ENCODE measurements around the gene VWA3B. TPM values are rescaled to one million over a fixed set of nuclear protein-coding genes. Genes with fewer than 3 reads are reported as not detected.

Gene VWA3B
- total and polyA plus RNA-seq, 2 of the 4 experiments (the other 2 are of a cell fraction) = not detected

- no peaks in the 10 kb centered on the region for H4K20me1 ChIP-seq (ENCODE audit: insufficient read depth, low read length)
- no peak overlapping the region for H4K91ac ChIP-seq (ENCODE audit: insufficient read depth, low read depth, low read length)
- H4K5ac ChIP-seq (ENCODE audit: low read depth, low read length) = no peak overlapping the region
- no peak overlapping the region for H2BK5ac ChIP-seq (ENCODE audit: low read depth, low read length, poor library complexity, severe bottlenecking)
- no peak for TF ChIP-seq POLR2A (IDR thresholded peaks at IDR 0.05; ENCODE audit: low read depth, low read length)
- TF ChIP-seq CEBPB (IDR thresholded peaks at IDR 0.05; ENCODE audit: low read depth, low read length) = no peak
- no peak for TF ChIP-seq RAD21 (IDR thresholded peaks at IDR 0.05; ENCODE audit: low read length)
- no peak for TF ChIP-seq CTCF (conservative IDR thresholded peaks at IDR 0.05; ENCODE audit: low read depth, low read length)
- TF ChIP-seq, protein P1, sequence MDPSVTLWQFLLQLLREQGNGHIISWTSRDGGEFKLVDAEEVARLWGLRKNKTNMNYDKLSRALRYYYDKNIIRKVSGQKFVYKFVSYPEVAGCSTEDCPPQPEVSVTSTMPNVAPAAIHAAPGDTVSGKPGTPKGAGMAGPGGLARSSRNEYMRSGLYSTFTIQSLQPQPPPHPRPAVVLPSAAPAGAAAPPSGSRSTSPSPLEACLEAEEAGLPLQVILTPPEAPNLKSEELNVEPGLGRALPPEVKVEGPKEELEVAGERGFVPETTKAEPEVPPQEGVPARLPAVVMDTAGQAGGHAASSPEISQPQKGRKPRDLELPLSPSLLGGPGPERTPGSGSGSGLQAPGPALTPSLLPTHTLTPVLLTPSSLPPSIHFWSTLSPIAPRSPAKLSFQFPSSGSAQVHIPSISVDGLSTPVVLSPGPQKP (IDR thresholded peaks at IDR 0.05; ENCODE audit: borderline replicate concordance, low read depth, low read length) = no peak
- no peak for TF ChIP-seq RFX5 (IDR thresholded peaks at IDR 0.05; ENCODE audit: low read depth, low read length)
- no peak for TF ChIP-seq RCOR1 (IDR thresholded peaks at IDR 0.05; ENCODE audit: insufficient replicate concordance, low read length)
- TF ChIP-seq NFE2L2 (IDR thresholded peaks at IDR 0.05; ENCODE audit: low read depth, low read length) = no peak
- TF ChIP-seq CHD1 (IDR thresholded peaks at IDR 0.05; ENCODE audit: low read depth, low read length) = no peak
- TF ChIP-seq FOS (IDR thresholded peaks at IDR 0.05; ENCODE audit: low read depth, low read length) = no peak
- no peak for TF ChIP-seq SMC3 (IDR thresholded peaks at IDR 0.05; ENCODE audit: low read depth, low read length)
- no peak for TF ChIP-seq MAZ (IDR thresholded peaks at IDR 0.05; ENCODE audit: borderline replicate concordance, low read depth, low read length)
- no peak for TF ChIP-seq USF2 (IDR thresholded peaks at IDR 0.05; ENCODE audit: low read depth, low read length)
- TF ChIP-seq BHLHE40 (IDR thresholded peaks at IDR 0.05; ENCODE audit: low read depth, low read length) = no peak
- no peak for TF ChIP-seq MAFK (IDR thresholded peaks at IDR 0.05; ENCODE audit: low read depth, low read length)
- TF ChIP-seq MXI1 (IDR thresholded peaks at IDR 0.05; ENCODE audit: borderline replicate concordance, low read depth, low read length) = no peak
- no peak overlapping the region for H2AK5ac ChIP-seq (ENCODE audit: low read depth, low read length)
- no peak overlapping the region for H3K4ac ChIP-seq (ENCODE audit: low read depth, low read length)
- H2BK15ac ChIP-seq (ENCODE audit: low read depth, low read length) = no peak overlapping the region
- H3K18ac ChIP-seq (ENCODE audit: low read depth, low read length) = no peak overlapping the region
- no peaks in the 10 kb centered on the region for H3K4me1 ChIP-seq (ENCODE audit: control insufficient read depth, insufficient read depth, low read length)
- H3K27me3 ChIP-seq (ENCODE audit: control insufficient read depth, insufficient read depth, low read length) = peaks cover 26% of the 10 kb centered on the region
- H3K4me2 ChIP-seq (ENCODE audit: low read depth, low read length) = no peak overlapping the region
- no peak overlapping the region for H2AK9ac ChIP-seq (replicated peaks; ENCODE audit: low read depth, low read length, poor library complexity)
- no peaks in the 10 kb centered on the region for H3K9me1 ChIP-seq (ENCODE audit: insufficient read depth, low read length)
- intact Hi-C loops (cut with micrococcal nuclease) = no loop called here
- H3K9ac ChIP-seq (ENCODE audit: low read depth, low read length) = no peak overlapping the region
- no TSS peak for BruUV-seq (replicated peaks)
- no peak overlapping the region for H3K14ac ChIP-seq (replicated peaks; ENCODE audit: low read depth, low read length)
- H2BK20ac ChIP-seq (ENCODE audit: low read depth, low read length) = no peak overlapping the region
- H3K9me3 ChIP-seq (ENCODE audit: control insufficient read depth, insufficient read depth, low read length) = no peaks in the 10 kb centered on the region
- no CpG with 5 or more reads among the region's 4 CpGs for WGBS, 2 experiments (ENCODE audit: extremely low coverage in 2 of 2, insufficient read length in 1 of 2)
- H2BK120ac ChIP-seq (ENCODE audit: low read depth, low read length) = no peak overlapping the region
- ATAC-seq (ENCODE audit: low read depth) (no peak), DNase-seq (peak; percentile 17)
- in situ Hi-C loops (cut with MboI; ENCODE audit: low sequenced_read_pairs) = no loop called here
- POLR2A ChIA-PET (ENCODE audit: unreplicated experiment) = no interaction called here
- no peak overlapping the region for H2AFZ ChIP-seq (replicated peaks; ENCODE audit: low read length, poor library complexity)
- H3K56ac ChIP-seq (ENCODE audit: extremely low read depth, insufficient read depth, low read length) = no peak overlapping the region
- CTCF ChIA-PET = no interaction called here
- H3K23ac ChIP-seq (ENCODE audit: low read depth, low read length) = no peak overlapping the region
- no peaks in the 10 kb centered on the region for H3K79me1 ChIP-seq (ENCODE audit: low read depth in 1 of 2, low read length in 2 of 2)
- no peak overlapping the region for H4K8ac ChIP-seq (ENCODE audit: low read depth in 2 of 2, low read length in 2 of 2)
- dilution Hi-C loops (cut with HindIII; ENCODE audit: low sequenced_read_pairs, unreplicated experiment) = no loop called here
- no peak overlapping the region for H3K27ac ChIP-seq (ENCODE audit: insufficient read depth, low read length)
- H3K4me3 ChIP-seq (ENCODE audit: insufficient read depth, low read depth, low read length) = no peak overlapping the region
- no peaks in the 10 kb centered on the region for H3K36me3 ChIP-seq (ENCODE audit: control insufficient read depth, insufficient read depth, low read length)
These were observed 31.2 kb downstream of the VWA3B start for GRCh38 chr2:98118161-98118560.

Data from IMR-90 (cell line).